GM12864 (cell line): ENCODE results near the gene MED6.

Experiments
- DNase-seq: peaks from one replicate; pipeline ENCODE4 v3.0.0-alpha.2; 2011; ENCODE audit warnings: low read depth
- H3K4me3 ChIP-seq: 2 replicates; pipeline ENCODE4 v1.5.1; 2011; ENCODE audit warnings: mild to moderate bottlenecking, low read depth, low read length, control low read depth
- CTCF ChIP-seq: IDR thresholded peaks from 2 replicates; pipeline ENCODE4 v1.5.1; 2011; ENCODE audit warnings: low read depth, mild to moderate bottlenecking, moderate library complexity, low read length, control low read depth, inconsistent platforms; ENCODE audit errors: missing control alignments

The MED6 gene

GRCh38 chr14:70538087-70538486, 62.4 kb downstream of the MED6 start:
- no peak for DNase-seq
- TF ChIP-seq CTCF: no peak
- H3K4me3 ChIP-seq: no peak overlapping the region

- no peak for DNase-seq
- no peak for TF ChIP-seq CTCF
- H3K4me3 ChIP-seq: no peak overlapping the region
Measured at GRCh38 chr14:70536830-70537229, 63.6 kb downstream of the MED6 start.

- H3K4me3 ChIP-seq: no peak within 1 kb of the TSS
- no peak for TF ChIP-seq CTCF
- DNase-seq: no peak
Measured at GRCh38 chr14:70534904-70535303, 65.6 kb downstream of the MED6 start, which contains the start of gene ADAM20. Gene ADAM20 (minus strand): TSS chr14:70535004. CDS start chr14:70524757, 10,247 bp downstream.
